GM08714 (cell line): ENCODE results near the gene VKORC1.
A peak's percentile ranks its signal among the peaks of the same experiment; 100 is the strongest.

Experiments
- H3K4me3 ChIP-seq: fragments of 200-500 bp; sonication (Bioruptor generic); 2 replicates; pipeline ENCODE4 v1.5.1; 2014; ENCODE audit warnings: mild to moderate bottlenecking, low read length, inconsistent platforms
- ZNF274 ChIP-seq: IDR thresholded peaks from 2 replicates; pipeline ENCODE4 v1.6.1; 2012; ENCODE audit warnings: mild to moderate bottlenecking, low read depth, low read length

The VKORC1 gene

DNA sequence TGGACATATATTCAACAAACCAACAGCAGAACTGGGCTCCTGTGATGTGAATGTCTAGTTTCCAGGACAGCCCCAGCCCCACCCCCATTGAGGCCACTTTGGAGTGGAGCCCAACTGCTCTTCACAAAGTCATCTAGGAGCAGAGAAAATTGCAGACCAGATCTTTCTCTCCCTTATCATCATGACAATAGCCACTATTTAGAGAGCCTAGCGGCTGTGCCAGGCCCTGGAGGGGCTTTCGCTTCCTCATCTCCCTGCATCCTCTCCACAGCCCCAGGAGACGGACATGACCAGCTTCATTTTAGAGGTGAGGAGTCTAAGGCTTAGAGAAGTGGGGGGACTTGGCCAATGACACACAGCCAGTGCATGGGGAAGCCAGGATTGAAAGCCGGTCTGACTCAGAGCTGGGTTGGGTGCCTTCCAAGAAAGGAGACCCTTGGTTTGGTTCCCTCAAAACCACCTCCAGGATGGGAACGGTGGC lies 39.5 kb upstream of the VKORC1 start:
- TF ChIP-seq ZNF274: no peak
- H3K4me3 ChIP-seq: no peak overlapping the region

DNA sequence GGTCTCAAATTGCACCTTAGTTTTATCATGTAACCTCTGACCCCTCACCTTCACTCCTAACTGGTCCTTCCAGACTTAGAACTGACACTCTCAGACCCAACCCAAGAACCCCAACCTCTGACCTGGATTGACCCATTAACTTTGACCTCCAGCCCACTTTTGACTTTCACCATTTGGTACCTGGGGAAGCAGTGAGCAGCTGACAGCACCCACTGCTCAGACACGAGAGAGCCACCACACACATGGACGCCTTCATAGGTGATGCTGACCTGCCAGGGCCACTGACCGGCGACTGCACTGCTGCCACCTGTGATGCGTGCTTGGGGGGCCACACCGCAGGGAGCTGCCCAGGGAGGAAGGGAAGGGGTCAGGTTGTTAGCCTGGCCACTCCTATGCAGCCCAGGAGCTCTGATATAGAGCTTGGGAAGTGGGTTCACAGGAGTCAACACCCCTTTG lies 38.5 kb upstream of the VKORC1 start:
- no peak overlapping the region for H3K4me3 ChIP-seq
- TF ChIP-seq ZNF274: no peak

DNA sequence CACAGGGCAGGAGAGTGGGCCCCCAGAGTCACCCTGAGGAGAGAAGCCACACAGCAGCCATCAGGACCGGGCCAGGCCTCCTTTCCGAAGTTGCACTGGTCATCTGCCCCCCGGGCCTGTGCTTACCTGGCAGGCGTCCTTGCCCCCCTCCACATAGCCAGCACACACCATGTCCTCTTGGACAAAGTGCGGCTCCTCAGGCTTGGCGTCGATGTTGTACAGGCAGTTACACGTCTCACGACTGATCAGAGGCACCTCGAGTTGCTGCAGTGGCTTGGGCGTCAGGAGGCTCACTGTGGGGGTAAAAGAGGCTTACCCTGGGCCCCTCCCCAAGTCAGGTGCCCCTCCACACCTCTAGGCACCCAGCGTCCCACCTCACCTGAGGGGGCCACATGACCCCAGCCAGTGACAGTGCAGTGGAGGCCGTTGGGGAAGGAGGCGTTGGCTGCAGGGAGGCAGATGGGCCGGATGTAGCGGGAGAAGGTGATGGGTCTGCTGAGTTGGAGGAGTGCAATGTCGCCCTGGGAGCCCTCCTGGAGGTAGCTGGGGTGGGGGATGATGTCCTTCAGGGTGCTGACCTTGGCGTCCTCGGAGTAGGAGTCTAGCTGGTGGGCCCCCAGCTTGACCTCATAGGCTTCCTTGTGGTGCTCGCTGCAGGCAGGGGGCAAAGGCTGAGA lies 37.8 kb upstream of the VKORC1 start:
- H3K4me3 ChIP-seq: no peak overlapping the region
- TF ChIP-seq ZNF274: no peak

DNA sequence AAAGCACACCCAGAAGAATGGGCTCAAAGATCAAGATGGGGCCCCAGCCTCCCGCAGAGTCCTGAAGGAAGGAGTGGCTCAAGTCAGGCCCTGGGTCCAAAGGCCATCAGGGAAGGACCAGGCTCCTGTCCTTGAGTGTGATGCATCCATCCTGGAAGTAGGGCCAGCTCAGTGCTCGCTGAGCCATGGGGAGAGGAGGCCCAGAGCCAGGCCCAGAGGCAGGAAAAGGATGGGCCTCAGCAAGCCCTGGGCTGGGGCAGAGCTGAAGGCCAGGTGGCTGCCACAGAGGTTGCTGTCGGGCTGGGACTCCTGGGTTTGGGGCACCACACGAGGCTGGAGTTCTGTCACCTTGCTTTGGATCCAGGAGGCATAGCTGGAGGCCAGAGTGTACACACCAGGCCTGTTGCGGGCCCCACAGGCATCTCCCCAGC lies 37.3 kb upstream of the VKORC1 start:
- TF ChIP-seq ZNF274: no peak
- H3K4me3 ChIP-seq: no peak overlapping the region

DNA sequence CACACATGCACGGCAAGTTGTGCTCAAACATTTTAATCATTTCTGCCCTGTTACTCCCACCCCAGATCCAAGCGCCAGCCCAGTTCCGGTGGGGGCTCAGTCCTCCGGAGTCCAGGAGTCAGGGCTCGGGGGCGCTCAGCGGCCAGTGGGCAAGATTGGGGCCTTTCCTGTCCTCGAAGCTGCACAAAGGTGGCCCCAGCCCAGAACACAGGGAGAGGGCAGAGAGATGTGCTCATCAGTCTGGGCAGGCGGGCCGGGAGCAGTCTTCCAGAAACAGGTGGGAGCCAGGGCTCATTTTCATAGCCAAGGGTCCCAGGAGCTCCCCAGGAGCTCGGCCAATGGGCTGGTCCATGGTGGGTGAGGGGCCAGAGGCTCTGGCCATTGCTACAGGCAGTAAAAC lies 36.8 kb upstream of the VKORC1 start:
- TF ChIP-seq ZNF274: no peak

DNA sequence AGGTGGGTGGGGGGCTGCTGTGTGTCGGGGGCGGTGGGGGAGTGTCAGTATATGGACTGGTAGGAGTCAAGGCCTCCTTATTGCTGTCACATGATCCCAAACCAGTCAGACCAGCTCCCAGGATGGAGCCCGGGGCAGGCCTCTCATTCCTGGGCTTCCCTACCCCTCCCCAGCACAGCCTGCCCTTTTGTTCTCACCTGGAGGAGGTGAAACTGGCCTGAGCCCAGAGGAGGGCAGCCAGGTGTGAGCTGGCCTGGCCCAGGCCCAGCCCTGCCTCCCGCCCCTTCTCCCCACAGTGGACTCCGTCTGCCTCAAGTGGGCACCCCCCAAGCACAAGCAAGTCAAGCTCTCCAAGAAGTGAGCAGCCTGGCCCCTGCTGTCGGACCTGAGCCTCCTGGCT lies 36.3 kb upstream of the VKORC1 start:
- TF ChIP-seq ZNF274: no peak
- no peak overlapping the region for H3K4me3 ChIP-seq

More for the DNA sequence above, 36.8 kb upstream of the VKORC1 start:
- no peak overlapping the region for H3K4me3 ChIP-seq

DNA sequence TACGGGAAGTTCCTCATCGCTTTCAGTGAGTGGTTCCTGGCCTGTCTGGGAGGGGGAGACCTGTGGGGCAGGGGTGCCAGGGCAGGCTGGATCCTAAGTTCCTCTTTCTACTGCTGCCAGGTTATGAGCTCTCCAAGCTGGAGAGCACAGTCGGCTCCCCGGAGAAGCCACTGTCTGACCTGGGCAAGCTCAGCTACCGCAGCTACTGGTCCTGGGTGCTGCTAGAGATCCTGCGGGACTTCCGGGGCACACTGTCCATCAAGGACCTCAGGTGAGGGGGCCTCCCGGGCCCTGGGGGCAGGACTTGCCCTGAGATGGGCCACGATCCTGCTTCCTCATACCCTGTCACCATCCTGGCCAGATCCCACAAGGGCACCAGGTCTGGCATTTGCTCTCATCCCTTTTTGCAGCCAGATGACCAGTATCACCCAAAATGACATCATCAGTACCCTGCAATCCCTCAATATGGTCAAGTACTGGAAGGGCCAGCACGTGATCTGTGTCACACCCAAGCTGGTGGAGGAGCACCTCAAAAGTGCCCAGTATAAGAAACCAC lies 35.8 kb upstream of the VKORC1 start:
- no peak for TF ChIP-seq ZNF274
- no peak overlapping the region for H3K4me3 ChIP-seq

DNA sequence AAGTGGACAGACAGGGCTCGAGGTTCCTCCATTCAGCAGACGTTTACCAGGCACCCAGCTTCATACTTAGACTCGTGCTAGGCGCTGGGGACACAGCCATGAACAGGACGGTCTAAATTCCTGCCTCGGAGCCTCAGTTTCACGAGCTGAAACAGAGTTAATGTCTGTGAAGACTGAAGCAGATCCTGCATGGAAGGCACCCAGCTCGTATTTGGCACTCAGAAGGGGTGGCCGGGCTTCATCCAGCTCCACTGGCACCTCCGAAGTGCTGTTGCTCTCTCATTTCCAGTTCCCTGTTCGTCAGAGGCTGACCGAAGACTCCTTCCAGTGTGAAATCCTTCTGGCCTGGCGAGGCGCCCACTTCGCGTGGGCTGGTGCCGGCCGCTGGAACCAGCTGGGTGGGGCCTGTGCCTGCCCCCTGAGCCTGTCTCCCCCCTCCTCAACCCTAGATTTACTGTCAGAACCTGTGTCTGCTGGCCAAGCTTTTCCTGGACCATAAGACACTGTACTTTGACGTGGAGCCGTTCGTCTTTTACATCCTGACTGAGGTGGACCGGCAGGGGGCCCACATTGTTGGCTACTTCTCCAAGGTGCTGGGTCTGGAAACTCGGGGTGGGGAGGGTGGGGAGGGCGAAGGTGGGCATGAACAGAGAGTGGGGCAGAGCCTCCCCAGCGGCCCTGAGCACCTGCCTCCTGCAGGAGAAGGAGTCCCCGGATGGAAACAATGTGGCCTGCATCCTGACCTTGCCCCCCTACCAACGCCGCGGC lies 35.2 kb upstream of the VKORC1 start:
- no peak overlapping the region for H3K4me3 ChIP-seq
- no peak for TF ChIP-seq ZNF274

DNA sequence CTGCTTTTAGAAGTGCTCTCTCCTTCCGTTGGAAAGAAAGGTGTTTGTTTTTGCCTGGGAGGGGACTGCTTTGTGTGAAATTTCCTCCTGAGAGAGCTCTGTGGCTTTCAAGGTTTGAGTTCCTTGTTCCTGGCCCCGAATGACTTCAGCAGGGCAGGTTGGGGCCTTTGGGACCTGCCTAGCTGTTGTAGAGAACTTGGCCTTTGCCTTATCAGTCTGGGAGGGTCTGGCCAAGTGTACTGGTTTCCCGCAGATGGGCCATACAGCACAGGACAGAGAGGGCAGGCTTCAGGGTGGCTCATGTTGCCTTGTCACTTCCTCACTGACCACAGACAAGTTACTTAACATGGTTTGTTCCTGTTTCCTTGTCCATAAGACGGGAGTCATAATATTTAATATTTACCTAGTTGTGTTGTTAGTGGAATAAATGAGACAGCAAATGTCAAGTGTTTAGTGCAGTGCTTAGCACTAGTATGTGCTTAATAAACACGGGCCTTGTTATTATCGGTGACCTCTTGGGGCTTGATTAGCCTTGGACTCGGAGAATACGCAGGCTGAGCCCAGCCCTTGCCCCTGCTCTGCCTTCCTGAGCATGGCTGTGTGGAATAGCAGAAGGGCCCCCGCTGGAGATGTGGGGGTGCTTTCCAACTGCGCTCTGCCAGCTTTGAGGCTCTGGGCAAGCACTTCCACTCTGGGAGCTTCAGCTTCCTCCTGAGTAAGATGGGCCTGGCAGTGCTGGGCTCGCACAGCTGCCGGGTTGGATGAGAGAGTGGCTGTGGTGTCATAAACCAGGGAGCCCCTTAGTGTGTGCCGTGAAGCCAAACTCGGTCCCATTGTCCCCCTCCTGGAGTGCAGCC lies 34.3 kb upstream of the VKORC1 start:
- TF ChIP-seq ZNF274: no peak
- no peak overlapping the region for H3K4me3 ChIP-seq

DNA sequence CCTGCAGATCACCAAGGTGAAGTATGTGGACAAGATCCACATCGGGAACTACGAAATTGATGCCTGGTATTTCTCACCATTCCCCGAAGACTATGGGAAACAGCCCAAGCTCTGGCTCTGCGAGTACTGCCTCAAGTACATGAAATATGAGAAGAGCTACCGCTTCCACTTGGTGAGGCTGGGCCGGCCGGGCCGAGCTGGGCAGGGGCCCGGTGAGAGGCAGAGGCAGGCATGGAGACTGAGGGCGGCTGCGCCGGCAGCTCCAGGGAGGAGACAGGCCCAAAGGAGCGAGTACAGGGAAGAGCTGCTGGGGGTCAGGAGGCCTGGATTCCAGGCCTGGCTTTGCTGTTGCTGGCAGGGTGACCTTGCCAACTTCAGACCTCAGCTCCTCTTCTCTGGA lies 32.6 kb upstream of the VKORC1 start:
- no peak for TF ChIP-seq ZNF274
- H3K4me3 ChIP-seq: no peak overlapping the region

DNA sequence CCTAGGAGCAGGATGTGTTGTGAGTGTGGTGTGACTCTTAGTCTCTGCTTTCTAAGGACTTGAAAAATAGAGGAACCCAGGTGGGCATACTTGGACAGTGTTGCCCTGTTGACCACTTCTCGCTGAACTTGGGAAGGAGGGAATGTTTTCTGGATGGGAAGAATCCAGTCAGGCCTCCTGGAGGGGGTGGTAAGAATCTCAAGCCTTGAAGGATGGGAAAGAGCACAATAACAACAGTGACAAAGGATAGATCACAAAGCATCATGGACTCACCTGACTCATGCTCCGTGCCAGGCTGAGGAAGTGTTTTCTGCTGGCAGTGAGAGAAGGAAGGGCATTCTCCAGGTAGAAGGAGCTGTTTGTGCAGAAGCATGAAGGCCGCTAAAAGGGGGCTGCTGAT lies 31.2 kb upstream of the VKORC1 start:
- no peak for TF ChIP-seq ZNF274
- H3K4me3 ChIP-seq: no peak overlapping the region

DNA sequence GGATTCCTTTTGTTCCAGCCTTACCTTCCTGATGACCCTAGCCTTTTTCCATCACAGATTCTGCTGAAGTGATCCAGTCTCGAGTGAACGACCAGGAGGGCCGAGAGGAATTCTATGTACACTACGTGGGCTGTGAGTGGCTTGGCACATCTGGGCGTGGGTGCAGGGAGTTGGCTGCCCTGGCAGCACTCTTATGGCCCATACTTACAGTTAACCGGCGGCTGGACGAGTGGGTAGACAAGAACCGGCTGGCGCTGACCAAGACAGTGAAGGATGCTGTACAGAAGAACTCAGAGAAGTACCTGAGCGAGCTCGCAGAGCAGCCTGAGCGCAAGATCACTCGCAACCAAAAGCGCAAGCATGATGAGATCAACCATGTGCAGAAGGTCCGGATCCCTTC lies 25.5 kb upstream of the VKORC1 start:
- no peak for TF ChIP-seq ZNF274
- no peak overlapping the region for H3K4me3 ChIP-seq

DNA sequence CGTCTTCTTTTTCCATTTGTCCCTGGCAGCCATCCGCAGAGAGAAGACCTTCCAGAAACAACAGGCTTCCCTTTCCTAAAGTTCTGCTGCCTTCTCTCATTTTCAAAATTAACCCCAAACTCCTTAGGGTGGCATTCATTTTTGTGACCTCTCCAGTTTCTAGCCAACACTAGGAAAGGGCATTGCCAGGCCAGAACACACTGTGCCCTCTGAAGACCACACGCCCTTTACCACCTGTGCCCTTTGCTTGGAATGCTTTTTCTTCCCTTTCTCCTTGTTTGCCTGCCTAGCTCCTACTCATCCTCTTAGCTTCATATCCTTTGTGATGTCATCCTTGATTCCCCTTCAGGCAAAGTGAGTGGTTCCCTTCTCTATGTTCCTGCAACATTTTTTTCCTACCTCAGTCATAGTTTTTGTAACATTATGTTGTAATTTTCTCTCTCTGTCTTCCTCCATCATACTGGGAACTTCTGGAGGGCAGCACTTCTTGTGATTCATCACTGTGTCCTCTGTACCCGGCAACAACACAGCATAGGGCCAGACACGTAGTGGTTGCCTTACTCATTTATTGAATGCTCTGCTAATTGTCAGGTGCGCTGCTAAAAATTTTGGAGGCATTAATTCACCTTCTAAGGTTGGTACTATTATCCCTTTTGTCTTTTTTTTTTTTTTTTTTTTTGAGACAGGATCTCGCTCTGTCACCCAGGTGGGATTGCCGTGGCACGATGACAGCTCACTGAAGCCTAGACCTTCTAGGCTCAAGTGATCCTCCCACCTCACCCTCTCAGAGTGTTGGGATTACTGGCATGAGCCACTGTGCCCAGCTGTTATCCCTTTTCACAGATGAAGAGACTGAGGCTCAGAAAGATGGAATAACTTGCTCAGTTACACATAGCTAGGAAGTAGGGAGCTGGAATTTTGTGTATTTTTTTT lies 23.9 kb upstream of the VKORC1 start:
- no peak for TF ChIP-seq ZNF274
- peak overlapping the region; percentile 75 for H3K4me3 ChIP-seq
